HepG2 (cell line): Measurements from ENCODE around the gene RANBP3. TPM values are rescaled to one million over a fixed set of nuclear protein-coding genes. Genes with fewer than 3 reads are reported as not detected.
A peak's percentile ranks its signal among the peaks of the same experiment; 100 is the strongest.

ENCODE experiments used
- ATF1 ChIP-seq: IDR thresholded peaks from 2 replicates; pipeline ENCODE4 v1.6.1; 2016; ENCODE audit warnings: mild to moderate bottlenecking, control low read depth
- ATRX ChIP-seq: sonication (generic); formaldehyde crosslinking; IDR thresholded peaks from 2 replicates; pipeline ENCODE4 v1.4.0; 2020; ENCODE audit warnings: missing genetic modification reagents, borderline replicate concordance
- CCAR2 ChIP-seq: fragments of 200-400 bp; formaldehyde crosslinking; optimal IDR thresholded peaks from 2 replicates; pipeline ENCODE3; 2018; ENCODE audit warnings: low read depth, mild to moderate bottlenecking, low read length, moderate library complexity
- FOSL1 ChIP-seq: sonication (generic); formaldehyde crosslinking; IDR thresholded peaks from 2 replicates; pipeline ENCODE4 v1.9.0; 2021; ENCODE audit warnings: missing genetic modification reagents, borderline replicate concordance
- NCOA2 ChIP-seq: sonication (generic); formaldehyde crosslinking; IDR thresholded peaks from 2 replicates; pipeline ENCODE4 v1.8.0; 2022; ENCODE audit warnings: inconsistent platforms
- NFE2L2 ChIP-seq: fragments of 150-350 bp; IDR thresholded peaks from 2 replicates; pipeline ENCODE4 v1.6.1; 2014; ENCODE audit warnings: low read length
- REL ChIP-seq: sonication (generic); formaldehyde crosslinking; conservative IDR thresholded peaks from 2 replicates; pipeline ENCODE4 v1.8.0; 2022; ENCODE audit warnings: mild to moderate bottlenecking, missing genetic modification reagents, moderate library complexity
- REXO4 ChIP-seq: sonication (generic); formaldehyde crosslinking; IDR thresholded peaks from 2 replicates; pipeline ENCODE4 v1.8.0; 2022; ENCODE audit warnings: missing genetic modification reagents, mild to moderate bottlenecking, borderline replicate concordance
- SKI ChIP-seq: fragments of 450-650 bp; IDR thresholded peaks from one replicate; pipeline ENCODE4 v1.6.1; 2018; ENCODE audit warnings: mild to moderate bottlenecking; ENCODE audit not compliant: partially characterized antibody
- ZFP36L1 ChIP-seq: sonication (generic); formaldehyde crosslinking; IDR thresholded peaks from 2 replicates; pipeline ENCODE4 v1.8.0; 2022; ENCODE audit warnings: mild to moderate bottlenecking, missing genetic modification reagents, moderate library complexity
- ZMYM2 ChIP-seq: sonication (generic); formaldehyde crosslinking; IDR thresholded peaks from 2 replicates; pipeline ENCODE4 v1.8.0; 2022; ENCODE audit warnings: mild to moderate bottlenecking, missing genetic modification reagents
- ZNF292 ChIP-seq: sonication (generic); formaldehyde crosslinking; IDR thresholded peaks from 2 replicates; pipeline ENCODE4 v1.8.1; 2022; ENCODE audit warnings: mild to moderate bottlenecking, low read depth, missing genetic modification reagents, borderline replicate concordance
- polyA plus RNA-seq, 8 experiments: library from polyadenylated mRNA; depleted of rRNA in 3 of 8; stranded (reverse) in 7 of 8; unstranded in 1 of 8; fragments of >200 nt; fragmentation: Illumina TruSeq in 4 of 8; extraction: Trizol in 4 of 8; gene quantifications; 2 replicates each; pipeline versions ENCODE4 v1.2.1 to v1.2.3, GENCODE V29; 2011 to 2016; ENCODE audit warnings: low read depth in 4 of 8, missing spikeins in 1 of 8, mixed read lengths in 1 of 8; ENCODE audit not compliant: insufficient read depth in 1 of 8
- total RNA-seq, 5 experiments: library from RNA; depleted of rRNA; stranded (reverse); fragments of >200 nt; fragmentation: Illumina TruSeq; extraction: Trizol; gene quantifications; 2 replicates each; pipeline ENCODE4 v1.2.3, GENCODE V29; 2016; ENCODE audit warnings: low read depth in 1 of 5
- TF ChIP-seq, protein P1 (sequence below): sonication (generic); formaldehyde crosslinking; IDR thresholded peaks from 2 replicates; pipeline ENCODE4 v1.5.1; 2020; ENCODE audit warnings: mild to moderate bottlenecking, missing genetic modification reagents
- TF ChIP-seq, protein P2 (sequence below): sonication (generic); formaldehyde crosslinking; IDR thresholded peaks from 2 replicates; pipeline ENCODE4 v1.4.0; 2020; ENCODE audit warnings: low read depth, mild to moderate bottlenecking, missing genetic modification reagents
- TF ChIP-seq, protein P3 (sequence below): sonication (generic); formaldehyde crosslinking; IDR thresholded peaks from 2 replicates; pipeline ENCODE4 v1.5.0; 2020; ENCODE audit warnings: mild to moderate bottlenecking, missing genetic modification reagents
- TF ChIP-seq, protein P4 (sequence below): sonication (generic); formaldehyde crosslinking; IDR thresholded peaks from 2 replicates; pipeline ENCODE4 v1.8.0; 2022; ENCODE audit warnings: missing genetic modification reagents, mild to moderate bottlenecking, moderate library complexity, borderline replicate concordance

Gene RANBP3
- total and polyA plus RNA-seq, 2 of the 13 experiments (the other 11 are each of a cell fraction or from before 2014, with no cell fraction given), result 39.5 to 149 TPM

DNA sequence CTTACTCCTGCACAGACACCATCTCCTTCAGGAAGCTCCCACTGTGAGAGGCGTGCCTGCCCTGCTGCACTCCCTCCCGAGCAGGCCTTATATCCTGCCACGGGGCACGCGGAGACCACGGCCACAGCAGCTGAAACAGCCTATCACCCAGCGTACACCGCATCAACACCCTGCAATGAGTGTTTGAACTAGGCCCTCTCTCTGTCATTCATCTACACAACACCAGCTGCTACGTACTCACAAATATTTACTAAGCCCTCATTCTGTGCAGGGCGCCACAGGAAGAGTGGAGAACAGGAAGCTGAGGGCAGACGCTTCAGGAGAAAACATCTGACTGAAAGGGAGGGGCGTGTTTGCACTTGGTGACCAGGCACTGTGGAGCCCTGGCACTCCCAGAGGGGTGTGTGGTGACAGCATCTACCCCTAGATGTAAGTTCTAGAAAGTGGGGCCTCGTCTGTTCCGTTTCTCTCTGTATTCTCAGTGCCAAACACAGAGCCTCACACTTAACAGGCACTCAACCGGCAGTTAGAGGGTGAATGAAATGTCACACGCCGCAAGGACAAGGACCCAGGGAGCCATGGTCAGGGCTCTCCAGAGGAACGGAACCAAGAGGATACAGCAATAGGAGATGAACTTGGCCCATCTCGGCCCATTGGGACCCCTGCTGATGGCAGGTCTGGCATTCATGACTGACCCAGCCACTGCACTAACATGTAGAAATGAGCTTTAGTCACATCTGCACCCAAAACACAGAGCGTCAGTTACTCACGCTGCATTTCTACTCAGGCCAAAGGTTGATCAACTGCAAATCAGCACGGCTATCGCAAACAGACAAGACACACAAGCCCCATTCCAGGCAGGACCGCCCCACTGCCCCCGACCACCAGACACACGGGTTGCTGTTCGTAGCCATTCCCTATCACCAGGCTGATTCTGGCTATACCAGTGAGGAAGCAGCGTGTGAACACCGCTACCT lies 15.7 kb downstream of the RANBP3 start (continued):
- TF ChIP-seq, protein P1, sequence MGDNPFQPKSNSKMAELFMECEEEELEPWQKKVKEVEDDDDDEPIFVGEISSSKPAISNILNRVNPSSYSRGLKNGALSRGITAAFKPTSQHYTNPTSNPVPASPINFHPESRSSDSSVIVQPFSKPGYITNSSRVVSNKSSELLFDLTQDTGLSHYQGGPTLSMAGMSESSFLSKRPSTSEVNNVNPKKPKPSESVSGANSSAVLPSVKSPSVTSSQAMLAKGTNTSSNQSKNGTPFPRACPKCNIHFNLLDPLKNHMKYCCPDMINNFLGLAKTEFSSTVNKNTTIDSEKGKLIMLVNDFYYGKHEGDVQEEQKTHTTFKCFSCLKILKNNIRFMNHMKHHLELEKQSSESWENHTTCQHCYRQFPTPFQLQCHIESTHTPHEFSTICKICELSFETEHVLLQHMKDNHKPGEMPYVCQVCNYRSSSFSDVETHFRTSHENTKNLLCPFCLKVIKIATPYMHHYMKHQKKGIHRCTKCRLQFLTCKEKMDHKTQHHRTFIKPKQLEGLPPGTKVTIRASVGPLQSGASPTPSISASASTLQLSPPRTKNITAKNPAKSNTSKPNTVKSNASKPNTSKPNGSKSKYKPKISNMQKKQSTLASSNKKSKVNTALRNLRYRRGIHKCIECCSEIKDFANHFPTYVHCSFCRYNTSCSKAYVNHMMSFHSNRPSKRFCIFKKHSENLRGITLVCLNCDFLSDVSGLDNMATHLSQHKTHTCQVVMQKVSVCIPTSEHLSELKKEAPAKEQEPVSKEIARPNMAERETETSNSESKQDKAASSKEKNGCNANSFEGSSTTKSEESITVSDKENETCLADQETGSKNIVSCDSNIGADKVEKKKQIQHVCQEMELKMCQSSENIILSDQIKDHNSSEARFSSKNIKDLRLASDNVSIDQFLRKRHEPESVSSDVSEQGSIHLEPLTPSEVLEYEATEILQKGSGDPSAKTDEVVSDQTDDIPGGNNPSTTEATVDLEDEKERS, result 0 out of 2 replicates have a peak, but pooled peaks have one; percentile 20
- TF ChIP-seq FOSL1 (CRISPR knock-in tag) (no peak), REXO4 (CRISPR knock-in tag) (no peak), ZMYM2 (CRISPR knock-in tag) (peak; percentile 90), ATRX (CRISPR knock-in tag) (no peak), REL (CRISPR knock-in tag) (peak; percentile 54; the same call in 1 of the 2 replicates), ZNF292 (peak; percentile 66; the same call in 1 of the 2 replicates), ZFP36L1 (CRISPR knock-in tag) (0 out of 2 replicates have a peak, but pooled peaks have one; percentile 44), ATF1 (CRISPR knock-in tag) (peak; percentile 84), SKI (peak; percentile 74), CCAR2 (peak; percentile 17), NCOA2 (CRISPR knock-in tag) (peak; percentile 88; the same call in 1 of the 2 replicates), NFE2L2 (no peak)
- TF ChIP-seq, protein P2, sequence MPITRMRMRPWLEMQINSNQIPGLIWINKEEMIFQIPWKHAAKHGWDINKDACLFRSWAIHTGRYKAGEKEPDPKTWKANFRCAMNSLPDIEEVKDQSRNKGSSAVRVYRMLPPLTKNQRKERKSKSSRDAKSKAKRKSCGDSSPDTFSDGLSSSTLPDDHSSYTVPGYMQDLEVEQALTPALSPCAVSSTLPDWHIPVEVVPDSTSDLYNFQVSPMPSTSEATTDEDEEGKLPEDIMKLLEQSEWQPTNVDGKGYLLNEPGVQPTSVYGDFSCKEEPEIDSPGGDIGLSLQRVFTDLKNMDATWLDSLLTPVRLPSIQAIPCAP (CRISPR knock-in tag), result no peak; the same call in 1 of the 2 replicates
- TF ChIP-seq, protein P3, sequence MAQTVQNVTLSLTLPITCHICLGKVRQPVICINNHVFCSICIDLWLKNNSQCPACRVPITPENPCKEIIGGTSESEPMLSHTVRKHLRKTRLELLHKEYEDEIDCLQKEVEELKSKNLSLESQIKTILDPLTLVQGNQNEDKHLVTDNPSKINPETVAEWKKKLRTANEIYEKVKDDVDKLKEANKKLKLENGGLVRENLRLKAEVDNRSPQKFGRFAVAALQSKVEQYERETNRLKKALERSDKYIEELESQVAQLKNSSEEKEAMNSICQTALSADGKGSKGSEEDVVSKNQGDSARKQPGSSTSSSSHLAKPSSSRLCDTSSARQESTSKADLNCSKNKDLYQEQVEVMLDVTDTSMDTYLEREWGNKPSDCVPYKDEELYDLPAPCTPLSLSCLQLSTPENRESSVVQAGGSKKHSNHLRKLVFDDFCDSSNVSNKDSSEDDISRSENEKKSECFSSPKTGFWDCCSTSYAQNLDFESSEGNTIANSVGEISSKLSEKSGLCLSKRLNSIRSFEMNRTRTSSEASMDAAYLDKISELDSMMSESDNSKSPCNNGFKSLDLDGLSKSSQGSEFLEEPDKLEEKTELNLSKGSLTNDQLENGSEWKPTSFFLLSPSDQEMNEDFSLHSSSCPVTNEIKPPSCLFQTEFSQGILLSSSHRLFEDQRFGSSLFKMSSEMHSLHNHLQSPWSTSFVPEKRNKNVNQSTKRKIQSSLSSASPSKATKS (CRISPR knock-in tag), result peak; percentile 72; the same call in 1 of the 2 replicates
- TF ChIP-seq, protein P4, sequence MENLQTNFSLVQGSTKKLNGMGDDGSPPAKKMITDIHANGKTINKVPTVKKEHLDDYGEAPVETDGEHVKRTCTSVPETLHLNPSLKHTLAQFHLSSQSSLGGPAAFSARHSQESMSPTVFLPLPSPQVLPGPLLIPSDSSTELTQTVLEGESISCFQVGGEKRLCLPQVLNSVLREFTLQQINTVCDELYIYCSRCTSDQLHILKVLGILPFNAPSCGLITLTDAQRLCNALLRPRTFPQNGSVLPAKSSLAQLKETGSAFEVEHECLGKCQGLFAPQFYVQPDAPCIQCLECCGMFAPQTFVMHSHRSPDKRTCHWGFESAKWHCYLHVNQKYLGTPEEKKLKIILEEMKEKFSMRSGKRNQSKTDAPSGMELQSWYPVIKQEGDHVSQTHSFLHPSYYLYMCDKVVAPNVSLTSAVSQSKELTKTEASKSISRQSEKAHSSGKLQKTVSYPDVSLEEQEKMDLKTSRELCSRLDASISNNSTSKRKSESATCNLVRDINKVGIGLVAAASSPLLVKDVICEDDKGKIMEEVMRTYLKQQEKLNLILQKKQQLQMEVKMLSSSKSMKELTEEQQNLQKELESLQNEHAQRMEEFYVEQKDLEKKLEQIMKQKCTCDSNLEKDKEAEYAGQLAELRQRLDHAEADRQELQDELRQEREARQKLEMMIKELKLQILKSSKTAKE (CRISPR knock-in tag), result peak; percentile 92
